ENCODE measurements around the gene KCNJ15.

KCNJ15 gene

DNA sequence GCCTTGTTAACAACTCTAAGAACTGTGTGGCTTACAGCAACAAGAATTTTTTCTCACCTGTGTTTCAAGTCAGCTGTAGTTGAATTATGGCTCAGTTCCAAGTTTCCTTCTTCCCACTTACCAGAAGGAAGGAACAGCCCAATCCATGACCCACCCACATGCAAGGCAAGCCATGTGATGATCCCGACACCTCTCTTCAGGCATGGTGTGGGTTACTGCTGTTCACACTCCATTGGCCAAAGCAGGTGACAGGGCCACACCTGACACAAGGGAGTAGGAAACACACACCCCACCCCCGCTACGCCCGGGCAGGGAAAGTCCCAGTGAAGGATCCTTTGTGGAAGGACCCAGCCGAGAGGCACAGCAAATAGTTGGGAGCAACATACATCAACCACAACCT is 36.3 kb downstream of the KCNJ15 start:
- no peak overlapping the region for H3K4me3 ChIP-seq (ENCODE audit: control insufficient read depth, low read depth, low read length)
- no peak for DNase-seq (ENCODE audit: low read depth)
- TF ChIP-seq, protein P1, sequence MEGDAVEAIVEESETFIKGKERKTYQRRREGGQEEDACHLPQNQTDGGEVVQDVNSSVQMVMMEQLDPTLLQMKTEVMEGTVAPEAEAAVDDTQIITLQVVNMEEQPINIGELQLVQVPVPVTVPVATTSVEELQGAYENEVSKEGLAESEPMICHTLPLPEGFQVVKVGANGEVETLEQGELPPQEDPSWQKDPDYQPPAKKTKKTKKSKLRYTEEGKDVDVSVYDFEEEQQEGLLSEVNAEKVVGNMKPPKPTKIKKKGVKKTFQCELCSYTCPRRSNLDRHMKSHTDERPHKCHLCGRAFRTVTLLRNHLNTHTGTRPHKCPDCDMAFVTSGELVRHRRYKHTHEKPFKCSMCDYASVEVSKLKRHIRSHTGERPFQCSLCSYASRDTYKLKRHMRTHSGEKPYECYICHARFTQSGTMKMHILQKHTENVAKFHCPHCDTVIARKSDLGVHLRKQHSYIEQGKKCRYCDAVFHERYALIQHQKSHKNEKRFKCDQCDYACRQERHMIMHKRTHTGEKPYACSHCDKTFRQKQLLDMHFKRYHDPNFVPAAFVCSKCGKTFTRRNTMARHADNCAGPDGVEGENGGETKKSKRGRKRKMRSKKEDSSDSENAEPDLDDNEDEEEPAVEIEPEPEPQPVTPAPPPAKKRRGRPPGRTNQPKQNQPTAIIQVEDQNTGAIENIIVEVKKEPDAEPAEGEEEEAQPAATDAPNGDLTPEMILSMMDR (IDR thresholded peaks at IDR 0.05; ENCODE audit: control insufficient read depth, insufficient read depth, low read depth, low read length, missing control alignments): no peak

DNA sequence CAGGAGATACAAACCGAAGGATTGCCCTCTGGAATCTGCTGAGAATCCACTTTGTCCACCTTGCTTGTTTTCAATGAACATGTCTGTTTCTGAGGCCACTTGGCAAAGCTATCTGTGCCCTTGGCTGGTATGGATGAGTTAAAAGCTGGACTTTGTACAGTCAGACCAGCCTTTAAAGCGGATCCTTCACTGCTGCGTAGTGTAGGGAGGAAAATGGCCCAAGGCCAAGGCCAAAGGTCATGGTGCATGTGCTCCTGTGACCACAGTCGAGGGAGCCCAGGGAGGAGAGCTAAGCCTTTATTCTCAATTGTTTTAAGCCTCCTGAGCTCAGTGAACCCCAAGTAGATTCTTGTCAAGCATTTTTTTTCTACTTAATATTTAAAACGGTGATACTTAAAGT is 37.0 kb downstream of the KCNJ15 start:
- DNase-seq (ENCODE audit: low read depth): no peak
- H3K4me3 ChIP-seq (ENCODE audit: control insufficient read depth, low read depth, low read length): no peak overlapping the region
- TF ChIP-seq, protein P1 (IDR thresholded peaks at IDR 0.05; ENCODE audit: control insufficient read depth, insufficient read depth, low read depth, low read length, missing control alignments): no peak

DNA sequence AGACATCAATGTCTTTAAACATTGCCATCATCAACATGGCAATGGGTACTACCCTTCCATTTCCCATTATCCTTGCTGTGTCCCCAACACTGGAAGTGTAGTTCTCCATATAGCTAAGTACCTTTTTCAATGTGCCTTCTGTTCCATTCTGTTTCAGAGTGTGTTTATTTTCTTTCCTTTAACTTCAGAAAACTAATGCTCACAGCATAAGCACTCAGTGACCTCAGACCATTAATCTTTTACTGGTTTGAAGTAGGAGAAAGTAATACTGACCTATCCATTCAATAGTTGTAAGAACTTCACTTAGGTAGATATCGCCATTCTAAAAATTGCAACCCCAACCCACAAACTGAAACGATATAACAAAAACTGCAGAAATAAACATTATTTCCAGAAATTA is 37.8 kb downstream of the KCNJ15 start:
- TF ChIP-seq, protein P1 (IDR thresholded peaks at IDR 0.05; ENCODE audit: control insufficient read depth, insufficient read depth, low read depth, low read length, missing control alignments): no peak
- no peak for DNase-seq (ENCODE audit: low read depth)
- no peak overlapping the region for H3K4me3 ChIP-seq (ENCODE audit: control insufficient read depth, low read depth, low read length)

DNA sequence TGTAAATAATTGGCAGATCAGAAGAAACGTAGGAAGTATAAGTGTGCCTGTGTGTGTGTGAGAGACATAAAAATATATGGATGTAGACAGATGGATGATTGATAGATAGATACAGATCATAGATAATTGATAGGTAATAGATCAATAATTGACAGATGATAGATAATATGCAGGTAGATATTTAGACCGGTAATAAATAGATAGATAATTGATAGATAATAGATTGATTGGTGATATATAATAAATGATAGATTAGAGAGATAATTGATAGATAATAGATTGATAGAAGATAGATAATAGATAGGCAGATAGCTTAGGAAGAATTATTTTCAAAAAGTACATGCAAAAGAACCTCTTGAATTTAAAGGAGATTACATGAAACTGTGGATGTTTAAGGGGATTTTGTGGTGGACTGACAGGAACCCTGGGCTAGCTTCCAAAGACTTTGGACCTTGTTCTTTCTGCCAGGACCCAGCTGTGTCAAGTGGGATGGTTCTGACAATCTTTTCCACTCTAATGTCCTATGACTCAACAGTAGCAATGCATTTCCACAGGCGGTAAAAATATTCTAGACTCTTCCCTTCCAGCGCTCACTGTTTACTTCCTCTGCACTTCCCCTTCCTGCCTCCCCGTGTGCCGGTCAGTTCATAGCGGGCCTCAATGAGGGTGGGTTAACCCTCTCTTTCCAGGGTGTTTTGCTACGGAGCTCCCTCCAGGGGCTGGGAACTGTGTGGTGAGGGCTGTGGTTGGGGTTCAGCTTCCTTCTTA is 39.4 kb downstream of the KCNJ15 start:
- TF ChIP-seq, protein P1 (IDR thresholded peaks at IDR 0.05; ENCODE audit: control insufficient read depth, insufficient read depth, low read depth, low read length, missing control alignments): no peak
- DNase-seq (ENCODE audit: low read depth): no peak
- H3K4me3 ChIP-seq (ENCODE audit: control insufficient read depth, low read depth, low read length): no peak overlapping the region

DNA sequence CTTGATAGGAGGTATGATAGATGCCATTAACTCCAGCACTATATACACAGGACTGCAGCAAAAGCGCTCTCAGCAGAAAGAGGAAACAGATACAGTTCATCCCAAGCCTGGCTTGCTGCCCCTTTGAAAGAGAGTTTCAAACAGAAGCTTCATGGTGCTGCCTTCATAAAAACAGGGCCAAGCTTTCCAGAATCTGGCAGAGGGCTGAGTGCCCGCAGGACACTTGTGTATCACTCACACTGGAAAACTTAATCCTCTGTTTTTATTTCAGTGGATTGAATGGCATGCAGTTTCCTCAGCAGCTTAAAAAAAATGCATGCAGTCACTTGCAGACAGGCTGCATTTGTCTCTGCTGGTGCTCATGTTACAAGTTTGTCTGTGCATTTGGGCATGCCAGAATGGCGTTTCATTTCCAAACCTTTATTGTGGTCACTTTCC is 40.4 kb downstream of the KCNJ15 start:
- TF ChIP-seq, protein P1 (IDR thresholded peaks at IDR 0.05; ENCODE audit: control insufficient read depth, insufficient read depth, low read depth, low read length, missing control alignments): no peak
- DNase-seq (ENCODE audit: low read depth): no peak
- H3K4me3 ChIP-seq (ENCODE audit: control insufficient read depth, low read depth, low read length): no peak overlapping the region

DNA sequence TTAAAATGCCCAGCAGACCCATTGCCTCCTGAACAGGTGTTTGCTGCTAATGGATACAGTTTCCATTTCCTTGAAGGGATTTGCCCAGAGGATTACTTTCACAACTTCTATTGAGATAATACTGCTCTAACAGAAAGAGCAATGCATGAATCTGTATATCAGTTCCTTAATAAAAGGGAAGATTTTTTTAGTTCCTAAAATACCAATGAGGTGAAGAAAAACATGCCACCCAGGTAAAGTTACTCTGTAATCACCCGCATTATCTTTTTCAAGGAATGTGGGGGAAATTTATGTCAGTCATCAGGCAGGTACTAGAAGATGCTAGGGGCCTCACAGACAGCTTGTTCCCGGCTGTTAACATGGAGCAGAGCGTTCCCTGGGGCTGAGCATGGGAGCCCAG is 41.1 kb downstream of the KCNJ15 start:
- H3K4me3 ChIP-seq (ENCODE audit: control insufficient read depth, low read depth, low read length): no peak overlapping the region
- no peak for DNase-seq (ENCODE audit: low read depth)
- TF ChIP-seq, protein P1 (IDR thresholded peaks at IDR 0.05; ENCODE audit: control insufficient read depth, insufficient read depth, low read depth, low read length, missing control alignments): no peak

Data from AG09309 (cell line).